SKM-1 (cell line): ENCODE data around the gene RAB3D.
A peak's percentile ranks its signal among the peaks of the same experiment; 100 is the strongest.
"Not testable (repeated sequence)": the region's sequence is repeated elsewhere in the genome, so short reads cannot be mapped to it uniquely, and the experiment has no call there.

Source experiments
- DNase-seq: peaks from one replicate; lab custom pipeline; 2025; ENCODE audit not compliant: unreplicated experiment; lab: John Stamatoyannopoulos, UW

RAB3D gene

DNA sequence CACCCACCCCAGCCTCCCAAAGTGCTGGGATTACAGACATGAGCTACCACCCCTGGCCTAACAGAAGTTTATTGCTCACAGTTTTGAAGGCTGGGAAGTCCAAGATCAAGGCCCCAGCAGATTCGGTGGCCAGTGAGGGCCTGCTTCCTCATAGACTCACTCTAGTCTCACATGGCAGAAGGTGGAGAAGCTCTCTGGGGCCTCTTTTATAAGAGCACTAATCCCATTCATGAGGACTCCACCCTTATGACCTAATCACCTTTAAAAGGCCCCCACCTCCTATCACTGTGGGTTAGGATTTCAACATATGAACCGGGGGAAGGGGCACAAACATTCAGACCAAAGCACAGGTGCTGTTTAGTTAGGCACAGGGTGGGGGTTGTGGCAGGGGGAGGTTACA, 28.1 kb upstream of the RAB3D start:
- DNase-seq: no peak

GRCh38 chr19:11365557-11366117, 26.2 kb upstream of the RAB3D start:
- no peak for DNase-seq

DNA sequence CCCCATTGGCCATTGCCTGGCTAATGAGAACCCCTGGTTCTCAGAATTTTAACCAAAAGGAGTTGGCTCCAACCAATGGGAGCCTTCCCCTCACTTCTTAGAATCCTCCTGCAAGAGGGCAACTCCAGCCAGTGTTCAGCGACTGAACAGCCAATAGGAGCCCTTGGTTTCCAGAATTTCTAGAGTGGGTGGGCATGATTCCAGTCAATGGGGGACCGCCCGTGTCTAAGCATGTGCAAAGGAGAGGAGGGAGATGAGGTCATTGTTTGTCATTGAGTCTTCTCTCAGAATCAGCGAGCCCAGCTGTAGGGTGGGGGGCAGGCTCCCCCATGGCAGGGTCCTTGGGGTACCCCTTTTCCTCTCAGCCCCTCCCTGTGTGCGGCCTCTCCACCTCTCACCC, 25.5 kb upstream of the RAB3D start:
- DNase-seq: no peak

DNA sequence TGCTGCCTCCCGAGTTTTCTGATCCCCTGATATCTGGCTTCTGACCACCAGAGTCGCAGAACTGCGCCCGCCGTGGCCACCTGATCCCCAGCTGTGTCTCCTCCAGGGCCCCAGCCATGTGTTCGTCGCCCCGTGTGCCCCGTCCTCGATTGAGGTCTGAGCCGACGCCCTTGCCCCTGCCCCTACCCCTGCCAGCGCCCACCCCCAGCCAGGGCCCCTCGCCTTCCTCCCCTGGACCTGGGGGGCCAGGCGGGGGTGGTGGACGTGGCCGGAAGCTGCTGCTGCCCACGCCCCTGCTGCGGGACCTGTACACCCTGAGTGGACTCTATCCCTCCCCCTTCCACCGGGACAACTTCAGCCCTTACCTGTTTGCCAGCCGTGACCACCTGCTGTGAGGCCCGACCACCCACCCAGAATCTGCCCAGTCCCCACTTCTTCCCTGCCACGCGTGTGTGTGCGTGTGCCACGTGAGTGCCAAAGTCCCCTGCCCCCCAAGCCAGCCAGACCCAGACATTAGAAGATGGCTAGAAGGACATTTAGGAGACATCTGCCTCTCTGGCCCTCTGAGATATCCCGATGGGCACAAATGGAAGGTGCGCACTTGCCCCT, 24.9 kb upstream of the RAB3D start:
- DNase-seq: no peak

GRCh38 chr19:11363881-11364280, 24.4 kb upstream of the RAB3D start:
- DNase-seq: no peak

DNA sequence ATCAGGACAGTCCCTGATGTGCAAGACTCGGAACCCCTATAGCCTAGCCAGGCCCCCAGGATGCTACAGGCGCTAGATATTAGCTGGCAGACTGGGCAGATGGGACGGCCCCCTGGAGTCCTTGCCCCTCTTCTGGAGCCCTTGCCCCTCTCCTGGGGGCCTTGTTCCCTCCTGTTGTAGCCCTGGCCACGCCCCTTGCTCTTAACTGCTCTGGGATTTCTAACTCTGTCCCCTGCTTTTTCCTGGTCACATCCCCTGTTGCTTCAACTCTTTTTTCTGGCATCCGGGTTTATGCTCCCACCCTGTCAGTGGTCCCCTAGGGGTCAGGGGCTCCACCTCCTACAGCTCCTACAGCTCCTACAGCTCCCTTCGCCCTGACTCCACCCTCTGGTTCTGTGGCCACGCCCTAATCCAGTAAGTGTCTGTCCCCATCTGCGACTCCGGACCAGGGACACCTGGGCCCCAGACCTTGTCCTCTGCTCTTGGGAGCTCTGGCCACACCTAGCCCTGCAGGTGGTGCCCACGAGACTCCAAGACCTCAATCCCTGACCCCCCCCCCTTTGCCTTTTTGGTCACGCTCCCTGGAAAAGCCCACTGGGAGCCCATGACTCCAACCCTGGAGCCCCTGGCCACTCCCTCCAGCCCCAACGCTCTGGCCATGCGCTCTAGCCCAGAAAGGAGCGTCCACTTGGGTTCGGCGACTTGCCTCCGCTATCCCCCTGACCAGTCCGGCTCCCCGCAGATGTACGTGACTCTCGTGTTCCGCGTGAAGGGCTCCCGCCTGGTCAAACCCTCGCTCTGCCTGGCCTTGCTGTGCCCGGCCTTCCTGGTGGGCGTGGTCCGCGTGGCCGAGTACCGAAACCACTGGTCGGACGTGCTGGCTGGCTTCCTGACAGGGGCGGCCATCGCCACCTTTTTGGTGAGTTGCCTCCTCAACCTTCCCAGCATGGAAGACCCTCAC, 22.6 kb upstream of the RAB3D start:
- DNase-seq: no peak

- DNase-seq: no peak
Measured at GRCh38 chr19:11361037-11361770, 21.7 kb upstream of the RAB3D start.

DNA sequence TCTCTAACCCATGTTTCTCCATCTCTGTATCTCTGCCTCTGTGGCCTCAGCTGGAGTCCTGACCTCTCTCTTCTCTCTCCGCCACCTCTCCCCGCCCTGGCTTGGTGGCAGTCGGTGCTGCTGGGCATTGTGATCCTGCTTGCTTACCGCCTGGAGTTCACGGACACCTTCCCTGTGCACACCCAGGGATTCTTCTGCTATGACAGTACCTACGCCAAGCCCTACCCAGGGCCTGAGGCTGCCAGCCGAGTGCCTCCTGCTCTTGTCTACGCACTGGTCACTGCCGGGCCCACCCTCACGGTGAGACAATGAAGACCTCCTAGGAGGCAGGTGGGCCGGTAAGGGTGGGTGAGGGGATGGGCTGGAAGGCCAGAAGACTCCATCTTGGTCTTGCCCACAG, 20.0 kb upstream of the RAB3D start:
- DNase-seq: no peak

DNA sequence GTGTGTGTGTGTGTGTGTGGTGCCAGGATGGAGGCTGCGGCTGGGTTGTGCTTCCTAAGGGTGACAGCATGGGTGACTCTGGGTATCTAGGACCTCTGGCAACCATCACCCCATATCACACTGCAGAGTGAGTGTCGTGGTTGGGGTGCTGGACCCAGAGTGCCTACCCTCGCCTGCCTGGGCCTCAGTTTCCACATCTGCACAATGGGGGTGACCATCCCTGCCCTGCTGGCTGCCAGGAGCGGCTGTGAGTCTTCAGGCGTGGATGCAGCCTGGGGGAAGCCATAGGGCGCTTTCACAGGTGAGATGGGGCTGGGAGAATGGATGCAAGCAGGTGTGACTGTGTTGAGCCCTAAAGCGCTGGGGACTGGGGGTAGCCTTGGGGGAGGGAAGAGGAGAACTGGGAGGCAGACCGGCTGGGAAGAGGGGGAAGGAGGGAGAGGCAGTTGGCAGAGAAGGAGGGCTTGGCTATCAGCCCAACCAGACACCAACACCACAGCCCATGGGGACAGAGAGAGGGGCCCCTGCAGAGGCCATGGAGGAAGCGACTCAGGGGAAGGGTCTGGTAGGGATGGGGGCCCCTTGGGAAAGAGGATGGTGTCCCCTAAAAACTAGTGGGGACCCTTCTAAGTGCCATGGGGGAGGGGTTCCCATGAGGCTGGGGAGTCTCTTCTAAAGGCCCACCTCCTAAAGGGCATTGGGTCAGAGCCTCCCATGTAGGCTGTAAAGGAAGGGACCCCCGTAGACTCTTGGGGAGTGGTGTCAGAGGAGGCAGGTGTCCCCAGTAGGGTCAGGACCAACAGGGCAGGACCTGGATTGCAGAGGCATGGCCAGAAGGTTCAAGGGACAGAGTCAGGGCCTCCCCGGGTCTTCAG, 17.5 kb upstream of the RAB3D start:
- no peak for DNase-seq

- no peak for DNase-seq
Measured at GRCh38 chr19:11356074-11356397, 16.6 kb upstream of the RAB3D start.

DNA sequence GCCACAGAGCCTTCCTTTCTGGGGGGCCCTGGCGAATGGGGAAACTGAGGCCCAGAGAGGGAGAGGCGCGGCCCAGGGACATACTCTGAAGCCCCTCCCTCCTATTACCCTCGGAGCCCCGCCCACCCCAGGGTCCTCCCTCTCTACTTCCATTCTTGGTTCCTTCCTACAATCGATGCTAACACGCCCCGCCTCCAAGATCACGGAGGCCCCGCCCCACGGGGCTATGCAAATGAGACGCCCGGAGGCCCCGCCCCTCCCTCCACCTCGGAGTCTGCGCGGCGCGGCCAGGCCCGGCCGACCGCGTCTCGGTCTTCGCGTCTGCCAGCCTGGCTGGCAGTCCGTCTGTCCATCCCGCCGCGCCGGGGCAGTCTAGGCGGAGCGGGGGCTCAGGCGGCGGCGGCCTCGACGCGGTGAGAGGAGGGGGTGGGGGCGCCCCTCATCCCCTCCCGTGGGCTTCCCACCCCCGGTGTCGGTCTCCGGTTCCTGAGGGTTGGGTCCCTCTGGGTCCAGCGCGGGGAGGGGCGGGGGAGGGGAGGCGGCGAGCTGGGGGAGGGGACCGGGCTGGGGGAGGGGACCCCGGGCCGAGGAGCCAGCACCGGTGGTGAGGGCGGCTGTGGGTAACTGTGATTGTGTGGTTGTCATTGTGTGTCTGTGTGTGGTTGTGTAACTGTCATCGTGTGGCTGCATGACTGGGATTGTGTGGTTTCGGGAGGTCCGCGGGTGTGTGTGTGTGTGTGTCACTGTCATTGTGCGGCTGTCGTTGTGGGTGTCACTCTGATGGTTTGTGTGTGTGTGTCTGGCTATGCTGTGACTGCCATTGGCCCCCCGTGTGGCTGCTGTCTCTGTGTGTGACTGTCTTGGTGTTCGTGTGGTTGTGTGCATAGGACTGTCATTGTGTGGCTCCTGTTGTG, 16.0 kb upstream of the RAB3D start, which contains the start of gene PLPPR2:
Gene PLPPR2 (plus strand): TSS at position 273 of the 914 bp plus-strand sequence. CDS start 2,242 bp downstream, outside the sequence.
- DNase-seq: peak; percentile 78

DNA sequence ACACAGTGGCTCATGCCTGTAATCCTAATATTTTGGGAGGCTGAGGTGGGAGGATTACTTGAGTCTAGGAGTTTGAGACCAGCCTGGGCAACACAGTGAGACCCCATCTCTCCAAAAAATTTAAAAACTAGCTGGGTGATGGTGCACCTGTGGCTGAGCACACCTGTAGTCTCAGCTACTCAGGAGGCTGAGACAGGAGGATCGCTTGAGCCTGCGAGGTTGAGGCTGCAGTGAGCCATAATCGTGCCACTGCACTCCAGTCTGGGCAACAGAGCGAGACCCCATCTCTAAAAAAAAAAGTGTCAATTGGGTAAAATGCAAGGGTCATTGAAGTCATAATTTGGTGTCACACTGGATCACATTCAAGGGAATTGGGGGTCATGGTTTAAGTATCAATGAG, 14.6 kb upstream of the RAB3D start:
- not testable (repeated sequence) for DNase-seq

DNA sequence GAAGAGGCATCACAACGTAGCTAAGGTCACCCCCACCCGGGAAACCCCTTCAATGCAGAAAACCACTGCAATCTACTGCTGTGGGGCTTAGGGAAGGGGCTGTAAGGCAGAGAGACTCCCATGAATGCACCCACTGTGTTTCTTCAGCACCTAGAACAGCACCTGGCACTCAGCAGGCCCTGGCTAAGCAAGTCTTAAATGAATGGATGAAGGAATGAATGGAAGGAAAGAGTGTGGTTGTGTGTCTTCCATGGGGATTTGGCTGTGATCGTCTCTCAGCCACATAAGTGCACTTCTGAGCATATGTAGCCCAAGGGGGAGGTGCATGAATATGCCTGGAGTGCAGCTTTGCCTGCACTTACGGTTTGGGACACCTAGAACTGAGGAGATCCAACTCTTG, 9.7 kb upstream of the RAB3D start:
- no peak for DNase-seq

GRCh38 chr19:11347546-11348039, 8.1 kb upstream of the RAB3D start:
- DNase-seq: no peak

GRCh38 chr19:11346104-11346940, 6.9 kb upstream of the RAB3D start, which contains the start of the genes CCDC159 and TMEM205:
Gene CCDC159 (plus strand): TSS chr19:11346519. CDS start chr19:11346607, 88 bp downstream.
Gene TMEM205 (minus strand): TSS chr19:11346268. CDS start chr19:11345619, 649 bp downstream.
- peak; percentile 95 for DNase-seq

DNA sequence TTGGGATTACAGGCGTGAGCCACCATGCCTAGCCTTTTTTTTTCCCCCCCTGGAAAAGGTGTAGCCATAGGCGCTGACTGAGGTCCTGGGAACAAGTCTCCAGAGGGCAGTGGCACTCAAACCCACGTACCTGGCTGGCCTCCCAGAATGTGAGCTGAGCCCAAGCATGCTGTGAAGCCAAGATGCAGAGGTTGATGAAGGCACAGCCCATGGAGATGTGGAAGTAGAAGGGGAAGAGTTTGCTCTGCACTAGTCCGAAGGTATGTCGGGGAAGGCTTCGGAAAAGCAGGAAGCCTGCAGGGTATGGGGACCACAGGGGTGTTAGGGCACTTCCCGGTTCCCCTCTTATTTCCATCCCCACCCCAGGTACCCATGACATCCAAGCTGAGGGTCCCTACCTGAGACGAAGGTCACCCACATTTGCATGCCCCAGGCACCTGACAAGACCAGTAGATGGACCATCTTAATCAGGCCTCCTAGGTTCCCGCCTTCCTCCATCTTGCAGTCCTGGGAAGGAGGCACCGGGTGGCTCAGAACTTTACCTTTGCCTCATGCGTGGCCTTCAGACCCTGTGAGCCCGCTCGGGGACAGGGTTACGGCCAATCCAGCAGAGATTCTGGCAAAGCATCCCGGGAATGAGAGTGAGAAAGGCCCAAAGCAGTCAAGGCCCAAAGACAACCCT, 5.8 kb upstream of the RAB3D start:
- no peak for DNase-seq

DNA sequence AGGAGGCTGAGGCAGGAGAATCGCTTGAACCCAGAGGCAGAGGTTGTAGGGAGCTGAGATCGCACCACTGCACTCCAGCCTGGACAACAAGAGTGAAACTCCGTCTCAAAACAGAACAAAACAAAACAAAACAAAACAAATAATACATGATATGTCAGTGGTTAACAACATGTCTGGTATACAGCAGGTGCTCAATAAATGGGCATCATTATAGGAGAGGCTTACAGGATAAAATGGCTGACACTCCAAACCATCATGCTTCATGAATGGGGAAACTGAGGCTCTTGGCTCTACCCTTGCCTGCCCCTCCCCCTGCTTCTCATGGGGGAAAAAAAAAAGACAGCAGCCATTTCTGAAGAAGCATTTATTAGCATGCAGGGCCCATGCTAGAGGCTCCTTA, 3.0 kb upstream of the RAB3D start:
- DNase-seq: no peak

- DNase-seq: not testable (repeated sequence)
Measured at GRCh38 chr19:11340099-11340467, 626 bp upstream of the RAB3D start.
